ENCODE measurements around the gene NKD2.

The NKD2 gene

GRCh38 chr5:1014781-1015221 is 6.2 kb downstream of the NKD2 start:
- DNase-seq (ENCODE audit: low read depth): no peak
- H3K4me3 ChIP-seq (ENCODE audit: control insufficient read depth, low read depth, low read length): no peak overlapping the region
- TF ChIP-seq, protein P1, sequence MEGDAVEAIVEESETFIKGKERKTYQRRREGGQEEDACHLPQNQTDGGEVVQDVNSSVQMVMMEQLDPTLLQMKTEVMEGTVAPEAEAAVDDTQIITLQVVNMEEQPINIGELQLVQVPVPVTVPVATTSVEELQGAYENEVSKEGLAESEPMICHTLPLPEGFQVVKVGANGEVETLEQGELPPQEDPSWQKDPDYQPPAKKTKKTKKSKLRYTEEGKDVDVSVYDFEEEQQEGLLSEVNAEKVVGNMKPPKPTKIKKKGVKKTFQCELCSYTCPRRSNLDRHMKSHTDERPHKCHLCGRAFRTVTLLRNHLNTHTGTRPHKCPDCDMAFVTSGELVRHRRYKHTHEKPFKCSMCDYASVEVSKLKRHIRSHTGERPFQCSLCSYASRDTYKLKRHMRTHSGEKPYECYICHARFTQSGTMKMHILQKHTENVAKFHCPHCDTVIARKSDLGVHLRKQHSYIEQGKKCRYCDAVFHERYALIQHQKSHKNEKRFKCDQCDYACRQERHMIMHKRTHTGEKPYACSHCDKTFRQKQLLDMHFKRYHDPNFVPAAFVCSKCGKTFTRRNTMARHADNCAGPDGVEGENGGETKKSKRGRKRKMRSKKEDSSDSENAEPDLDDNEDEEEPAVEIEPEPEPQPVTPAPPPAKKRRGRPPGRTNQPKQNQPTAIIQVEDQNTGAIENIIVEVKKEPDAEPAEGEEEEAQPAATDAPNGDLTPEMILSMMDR (conservative IDR thresholded peaks at IDR 0.05; ENCODE audit: control insufficient read depth, insufficient read depth, low read depth, low read length): no peak

- no peak for DNase-seq (ENCODE audit: low read depth)
- TF ChIP-seq, protein P1 (conservative IDR thresholded peaks at IDR 0.05; ENCODE audit: control insufficient read depth, insufficient read depth, low read depth, low read length): no peak
- no peak overlapping the region for H3K4me3 ChIP-seq (ENCODE audit: control insufficient read depth, low read depth, low read length)
These were observed 6.9 kb downstream of the NKD2 start for GRCh38 chr5:1015507-1015906.

- DNase-seq (ENCODE audit: low read depth): no peak
- TF ChIP-seq, protein P1 (conservative IDR thresholded peaks at IDR 0.05; ENCODE audit: control insufficient read depth, insufficient read depth, low read depth, low read length): no peak
- H3K4me3 ChIP-seq (ENCODE audit: control insufficient read depth, low read depth, low read length): no peak overlapping the region
These were observed 7.4 kb downstream of the NKD2 start for GRCh38 chr5:1016036-1016435.

- TF ChIP-seq, protein P1 (conservative IDR thresholded peaks at IDR 0.05; ENCODE audit: control insufficient read depth, insufficient read depth, low read depth, low read length): no peak
- DNase-seq (ENCODE audit: low read depth): no peak
- no peak overlapping the region for H3K4me3 ChIP-seq (ENCODE audit: control insufficient read depth, low read depth, low read length)
These were observed 7.9 kb downstream of the NKD2 start for GRCh38 chr5:1016476-1016875.

GRCh38 chr5:1017056-1017455 is 8.5 kb downstream of the NKD2 start:
- TF ChIP-seq, protein P1 (conservative IDR thresholded peaks at IDR 0.05; ENCODE audit: control insufficient read depth, insufficient read depth, low read depth, low read length): no peak
- DNase-seq (ENCODE audit: low read depth): no peak
- H3K4me3 ChIP-seq (ENCODE audit: control insufficient read depth, low read depth, low read length): no peak overlapping the region

DNA sequence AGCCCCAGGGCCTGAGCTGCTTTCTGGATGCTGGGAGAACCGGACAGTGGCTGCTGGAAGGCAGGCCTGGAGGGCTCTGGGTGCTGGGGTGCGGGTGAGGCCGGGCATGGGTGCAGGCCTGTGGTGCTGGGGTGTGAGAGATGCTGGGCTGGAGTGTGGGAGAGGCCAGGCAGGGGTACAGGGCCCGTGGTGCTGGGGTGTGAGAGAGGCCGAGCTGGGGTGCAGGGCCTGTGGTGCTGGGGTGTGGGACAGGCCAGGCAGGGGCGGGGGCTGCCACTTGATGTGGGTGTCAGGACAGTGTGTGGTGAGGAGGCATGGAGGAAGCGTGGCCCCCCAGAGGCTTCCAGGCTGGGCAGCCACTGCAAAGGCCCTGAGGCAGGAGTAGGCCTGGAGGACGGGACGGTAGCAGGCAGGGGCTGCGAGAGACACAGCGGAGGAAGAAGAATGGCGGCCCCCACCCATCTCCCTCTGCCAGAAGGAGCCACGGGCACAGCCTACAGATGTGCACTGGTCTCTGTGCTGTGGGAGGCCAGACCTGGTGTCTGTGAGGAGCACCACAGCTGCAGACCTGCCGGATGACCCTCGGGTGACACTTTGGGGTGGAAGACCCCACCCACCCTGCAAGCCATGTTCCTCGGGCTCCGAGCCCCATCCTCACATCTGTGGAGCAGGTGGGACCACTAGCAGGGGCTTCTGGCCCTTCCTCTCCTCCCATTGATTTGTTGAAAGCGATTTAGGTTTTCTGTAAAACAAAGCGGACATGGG is 9.3 kb downstream of the NKD2 start:
- TF ChIP-seq, protein P1 (conservative IDR thresholded peaks at IDR 0.05; ENCODE audit: control insufficient read depth, insufficient read depth, low read depth, low read length): no peak
- H3K4me3 ChIP-seq (ENCODE audit: control insufficient read depth, low read depth, low read length): no peak overlapping the region
- no peak for DNase-seq (ENCODE audit: low read depth)
